ENCODE results near the gene PIGO. TPM values are rescaled to one million over a fixed set of nuclear protein-coding genes. Genes with fewer than 3 reads are reported as not detected.

The PIGO gene
- total RNA-seq, 1 donor from 2014 or later: 25.2 TPM

DNA sequence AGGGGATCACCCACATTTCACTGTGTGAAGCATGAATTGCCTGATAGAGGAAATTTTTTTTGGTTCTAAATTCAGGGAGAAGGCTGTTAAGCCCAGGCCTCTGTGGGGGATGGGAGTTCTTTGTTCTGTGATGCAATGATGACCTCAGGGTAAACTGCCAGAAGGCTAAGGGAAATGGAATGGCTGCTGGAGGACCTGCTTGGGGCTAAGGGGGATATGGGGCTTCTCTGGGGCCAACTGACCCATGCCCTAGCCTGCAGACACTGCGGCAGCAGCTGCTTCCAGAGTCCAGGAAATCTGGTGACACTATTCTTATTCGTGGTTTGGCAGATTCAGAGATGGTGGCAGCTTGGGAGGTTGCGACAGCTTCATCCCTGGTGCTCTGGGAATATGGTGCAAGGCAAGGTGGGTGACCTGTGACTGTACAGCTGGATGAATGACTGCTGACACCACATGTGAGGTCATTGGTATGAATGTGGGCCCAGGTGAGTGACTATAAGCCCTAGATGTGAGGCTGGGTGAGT lies 54.2 kb downstream of the PIGO start:
- Histone ChIP-seq H3K36me3 (peaks cover 20% of the 10 kb centered on the region), H3K9me3 (no peaks in the 10 kb centered on the region), H3K4me3 (no peak overlapping the region), H3K4me1 (no peaks in the 10 kb centered on the region), H3K27me3 (no peaks in the 10 kb centered on the region), H3K27ac (no peak overlapping the region)
- ATAC-seq: no peak
- no peak for DNase-seq
- intact Hi-C loops (cut with DNase I): no loop called here
- TF ChIP-seq CTCF (IDR thresholded peaks at IDR 0.05): no peak

Other genes starting within 250 kb of the PIGO start
- gene PHF24, start 138.3 kb downstream of the PIGO start, total RNA-seq: 0.23 TPM
- gene DNAJB5, start 106.8 kb downstream of the PIGO start, total RNA-seq: 8.3 TPM
- gene VCP, start 24.0 kb downstream of the PIGO start, total RNA-seq: 185 TPM
- 9.4 TPM for gene FANCG, start 16.6 kb downstream of the PIGO start, total RNA-seq
- gene STOML2, start 6.5 kb upstream of the PIGO start, total RNA-seq: 59.4 TPM
- 20.3 TPM for gene ATOSB, start 19.3 kb upstream of the PIGO start, total RNA-seq
- 92.1 TPM for gene UNC13B, start 65.4 kb upstream of the PIGO start, total RNA-seq